Activated CD4-positive, CD25-positive, alpha-beta regulatory T cell treated with anti-CD3 and anti-CD28 coated beads, Interleukin-2, amount 50 U/mL, for 72 hours (primary cell): ENCODE data around the gene ST13.
"Not testable (repeated sequence)": the region's sequence is repeated elsewhere in the genome, so short reads cannot be mapped to it uniquely, and the experiment has no call there.

Source experiments
- DNase-seq: peaks from one replicate; pipeline ENCODE4 v3.0.0; 2021

Gene ST13

DNA sequence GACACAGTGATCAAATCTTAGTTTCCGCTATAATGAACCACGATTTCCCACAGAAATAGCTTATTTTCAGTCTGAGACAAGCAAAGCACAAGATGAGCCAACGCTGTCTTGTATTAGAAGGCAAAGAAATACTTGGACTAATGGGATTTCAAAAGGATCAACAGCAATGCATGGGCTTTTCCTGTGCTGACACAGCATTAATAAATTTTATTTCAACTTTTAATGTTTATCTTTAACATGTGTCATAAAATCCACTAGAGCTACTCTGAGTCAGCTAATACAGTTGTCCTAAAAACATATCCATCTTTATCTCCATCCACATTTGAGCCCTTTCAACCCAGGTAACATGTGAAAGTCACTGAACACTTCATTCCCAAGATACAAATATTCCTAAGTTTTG lies 21.8 kb downstream of the ST13 start:
- DNase-seq, result no peak

DNA sequence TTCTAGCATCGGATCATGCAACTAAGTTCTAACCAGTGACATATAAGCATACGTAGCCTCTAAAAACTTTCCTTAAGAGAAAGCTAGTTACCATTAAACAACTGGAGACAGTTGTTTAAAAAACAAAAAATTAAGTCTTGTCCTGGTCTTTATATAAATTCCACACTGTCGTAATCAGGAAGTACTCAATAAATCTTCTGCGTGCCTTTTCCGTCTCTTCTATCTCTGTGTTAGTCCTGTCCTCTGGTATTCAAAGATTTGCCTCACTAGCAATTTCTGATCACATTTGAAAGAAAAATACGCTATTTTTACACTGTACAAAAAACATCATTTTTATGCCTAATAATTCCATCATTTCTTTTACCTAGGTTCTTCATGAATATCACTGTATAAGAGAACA lies 27.3 kb downstream of the ST13 start:
- DNase-seq, result no peak

DNA sequence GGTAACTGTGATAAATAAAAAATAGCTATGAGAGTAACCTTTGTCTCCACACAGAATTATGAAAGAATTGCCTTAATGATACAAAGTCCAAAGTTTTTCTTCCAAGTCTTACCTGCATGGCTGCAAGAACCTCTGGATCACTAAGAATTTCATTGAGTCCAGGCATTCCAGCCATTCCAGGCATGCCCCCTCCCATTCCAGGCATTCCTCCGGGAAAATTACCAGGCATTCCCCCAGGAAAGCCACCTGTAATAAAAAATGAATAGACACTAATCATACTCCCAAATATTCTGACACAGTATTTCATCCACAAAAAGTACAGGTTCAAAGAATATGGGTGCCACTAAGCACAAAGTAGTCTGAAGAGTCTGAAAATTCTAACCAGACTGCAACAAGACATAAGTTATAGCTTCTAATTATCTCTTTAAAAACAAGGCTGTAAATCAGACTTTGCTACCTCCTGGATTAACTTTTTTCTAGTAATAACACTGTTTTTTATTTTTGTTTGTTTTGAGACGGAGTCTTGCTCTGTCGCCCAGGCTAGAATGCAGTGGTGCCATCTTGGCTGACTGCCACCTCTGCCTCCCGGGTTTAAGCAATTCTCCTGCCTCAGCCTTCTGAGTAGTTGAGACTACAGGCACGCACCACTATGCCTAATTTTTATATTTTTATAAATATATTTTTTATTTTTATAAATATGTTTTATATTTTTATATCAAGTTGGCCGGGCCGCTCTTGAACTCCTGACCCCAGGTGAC lies 29.3 kb downstream of the ST13 start:
- no peak for DNase-seq

DNA sequence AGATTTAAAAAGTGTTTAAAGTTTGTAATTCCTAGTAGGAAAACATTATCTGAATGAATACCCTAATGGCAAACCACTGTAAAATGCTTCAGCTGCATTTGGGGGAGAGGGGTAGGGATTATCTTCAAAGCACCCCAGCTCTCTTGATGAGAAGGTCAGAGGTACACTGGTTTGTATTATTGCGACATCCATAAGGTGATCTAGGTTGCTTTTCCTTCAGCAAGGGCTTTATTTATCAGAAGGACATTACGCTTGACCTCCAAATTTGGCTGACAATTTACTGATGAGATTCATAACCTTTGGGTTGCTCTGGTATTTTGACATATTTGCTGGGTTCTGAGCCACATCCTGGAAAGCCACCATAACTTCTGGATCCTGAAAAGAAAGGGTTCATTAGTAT lies 30.1 kb downstream of the ST13 start:
- DNase-seq, result not testable (repeated sequence)

DNA sequence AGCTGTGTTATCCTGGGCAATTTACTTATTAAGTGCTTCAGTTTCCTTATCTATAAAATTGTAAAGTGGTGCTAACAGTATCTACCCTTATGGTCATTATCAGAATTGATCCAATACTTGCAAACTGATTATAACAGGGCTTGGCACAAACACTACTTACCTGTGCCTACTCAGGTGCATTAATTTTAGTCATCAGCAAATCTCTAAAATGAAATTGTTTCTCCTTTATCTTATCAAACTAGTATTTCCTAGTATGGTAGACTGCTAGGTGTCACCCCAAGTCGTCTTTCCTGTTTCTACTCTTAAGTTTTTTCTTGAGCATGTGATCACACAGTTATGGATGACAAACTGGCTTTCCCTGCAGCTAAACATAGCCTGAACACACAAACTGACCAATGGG lies 33.0 kb downstream of the ST13 start:
- no peak for DNase-seq

DNA sequence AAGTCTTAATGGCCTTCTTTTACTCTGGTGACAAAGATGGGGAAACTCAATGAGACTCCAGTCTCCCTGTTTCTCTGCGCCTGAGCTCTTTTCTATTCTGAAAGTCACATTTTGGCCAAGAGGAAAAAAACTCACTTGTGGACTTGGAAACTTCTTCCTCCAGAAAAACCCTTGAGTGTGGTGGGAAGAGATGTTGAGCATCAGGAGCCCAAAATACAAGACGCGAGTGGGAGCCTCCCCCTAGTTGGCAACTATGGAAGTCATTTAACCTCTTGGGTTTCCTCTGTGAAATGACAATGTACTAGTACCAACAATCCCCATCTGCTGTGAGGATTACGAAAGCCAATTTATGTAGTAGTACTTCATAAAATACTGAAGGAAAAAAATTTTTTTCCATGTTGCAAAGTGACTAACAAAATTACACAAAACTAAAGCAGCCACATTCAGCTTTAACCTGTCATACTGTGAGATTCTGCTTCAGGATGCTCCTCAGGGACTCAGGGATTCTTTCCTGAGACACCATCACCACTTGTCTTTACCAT lies 36.8 kb downstream of the ST13 start:
- no peak for DNase-seq

DNA sequence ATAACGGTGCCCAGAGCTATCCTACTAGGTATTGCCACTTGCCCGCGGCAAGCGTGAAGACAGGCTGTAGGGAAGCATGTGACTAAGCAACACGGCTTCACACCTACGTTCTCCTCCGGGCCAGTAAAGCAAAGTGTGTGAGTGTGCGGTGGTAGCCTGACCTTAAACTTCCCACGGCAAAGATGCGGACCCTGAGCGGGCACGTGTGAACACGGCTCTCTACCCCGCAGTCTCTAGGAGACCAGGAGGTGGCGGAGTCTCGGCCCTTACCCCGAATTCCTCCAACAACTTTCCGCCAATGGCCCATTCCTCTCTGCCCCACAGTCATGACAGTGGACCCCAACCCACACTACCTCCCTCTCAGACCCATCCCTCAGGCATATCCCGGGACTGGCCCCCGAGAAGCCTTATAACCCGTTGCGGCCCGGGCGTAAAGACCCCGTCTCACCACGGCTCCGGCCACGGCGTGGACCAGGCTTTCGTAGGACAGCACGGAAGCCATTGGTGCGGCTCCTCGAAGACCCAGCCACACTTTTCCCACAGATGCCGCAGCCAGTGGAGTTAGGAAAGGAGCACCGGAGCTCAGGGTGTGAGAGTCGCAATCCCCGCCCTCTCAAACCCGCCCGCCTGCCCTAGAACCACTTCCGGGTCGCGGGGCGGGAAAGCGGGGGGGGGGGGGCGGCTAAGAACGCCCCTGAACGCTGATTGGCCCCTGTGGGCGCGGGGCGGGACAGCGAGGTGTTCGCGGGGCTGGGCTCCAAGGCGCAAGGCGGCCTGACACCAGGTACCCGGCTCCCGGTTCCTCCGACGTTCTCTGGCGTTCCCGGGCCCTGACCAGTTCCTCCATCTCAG lies 37.5 kb downstream of the ST13 start, which contains the start of gene SLC25A17:
SLC25A17 (minus strand) TSS at position 600 of the 852 bp plus-strand sequence; CDS start at position 502, 98 bp downstream.
- peak; percentile 86 for DNase-seq

DNA sequence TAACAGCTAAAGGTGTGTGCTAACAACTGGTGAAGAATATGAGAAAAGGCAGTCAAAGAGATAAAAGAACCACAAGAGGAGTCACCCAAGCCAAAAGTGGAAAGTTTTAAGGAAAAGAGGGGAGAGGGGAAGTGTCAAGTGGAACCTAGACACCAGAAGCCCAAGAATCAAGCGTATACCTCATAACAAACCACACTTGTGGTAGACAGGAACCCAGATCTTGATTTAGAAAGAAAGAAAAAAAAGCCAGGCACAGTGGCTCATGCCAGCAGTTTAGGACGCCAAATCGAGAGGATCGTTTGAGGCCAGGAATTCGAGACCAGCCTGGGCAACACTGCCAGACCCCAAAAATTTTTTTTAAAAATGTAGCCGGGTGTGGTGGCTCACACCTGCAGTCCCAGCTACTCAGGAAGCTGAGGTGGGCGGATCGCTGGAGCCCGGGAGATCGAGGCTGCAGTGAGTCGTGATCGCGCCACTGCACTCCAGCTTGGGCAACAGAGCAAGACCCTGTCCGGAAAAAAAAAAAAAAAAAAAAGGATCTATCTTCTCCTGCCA lies 38.2 kb downstream of the ST13 start:
- no peak for DNase-seq

DNA sequence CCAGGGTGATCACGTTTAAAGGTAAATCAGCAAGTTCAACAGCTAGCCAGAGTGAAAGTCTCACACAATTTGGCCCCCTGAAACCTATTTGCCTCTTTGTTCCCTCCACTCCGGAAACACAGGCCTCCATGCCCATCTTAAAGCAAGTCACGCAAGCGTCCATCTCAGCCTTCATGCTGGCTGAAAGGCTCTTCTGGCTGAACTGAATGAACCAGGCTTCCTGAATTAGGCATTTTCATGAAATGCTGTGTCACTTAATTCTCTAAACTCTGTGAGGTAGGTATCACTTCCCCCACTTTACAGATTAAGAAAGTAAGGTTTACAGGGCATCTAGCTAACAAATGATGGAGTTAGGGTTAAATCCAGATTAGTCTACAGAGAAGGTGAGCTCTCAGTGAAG lies 38.7 kb downstream of the ST13 start:
- DNase-seq, result no peak

DNA sequence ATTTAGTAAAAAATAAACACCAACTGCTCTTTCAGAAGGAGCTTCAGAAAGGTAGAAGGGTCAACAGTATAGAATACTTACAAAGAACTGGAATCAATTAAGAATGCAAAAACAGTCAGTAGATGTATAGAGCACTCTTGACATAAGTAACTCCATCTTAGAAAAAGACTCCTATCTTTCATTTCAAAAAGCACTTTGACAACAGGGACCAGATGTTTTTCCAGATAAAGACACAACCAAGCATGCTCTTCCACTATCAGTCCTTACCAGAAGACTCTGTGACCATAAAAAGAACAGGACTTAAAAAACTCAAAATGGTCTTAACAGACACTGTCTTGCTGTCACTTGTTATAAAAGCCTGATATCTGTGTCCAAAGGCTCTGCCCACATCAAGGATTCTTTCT lies 42.5 kb downstream of the ST13 start:
- no peak for DNase-seq

DNA sequence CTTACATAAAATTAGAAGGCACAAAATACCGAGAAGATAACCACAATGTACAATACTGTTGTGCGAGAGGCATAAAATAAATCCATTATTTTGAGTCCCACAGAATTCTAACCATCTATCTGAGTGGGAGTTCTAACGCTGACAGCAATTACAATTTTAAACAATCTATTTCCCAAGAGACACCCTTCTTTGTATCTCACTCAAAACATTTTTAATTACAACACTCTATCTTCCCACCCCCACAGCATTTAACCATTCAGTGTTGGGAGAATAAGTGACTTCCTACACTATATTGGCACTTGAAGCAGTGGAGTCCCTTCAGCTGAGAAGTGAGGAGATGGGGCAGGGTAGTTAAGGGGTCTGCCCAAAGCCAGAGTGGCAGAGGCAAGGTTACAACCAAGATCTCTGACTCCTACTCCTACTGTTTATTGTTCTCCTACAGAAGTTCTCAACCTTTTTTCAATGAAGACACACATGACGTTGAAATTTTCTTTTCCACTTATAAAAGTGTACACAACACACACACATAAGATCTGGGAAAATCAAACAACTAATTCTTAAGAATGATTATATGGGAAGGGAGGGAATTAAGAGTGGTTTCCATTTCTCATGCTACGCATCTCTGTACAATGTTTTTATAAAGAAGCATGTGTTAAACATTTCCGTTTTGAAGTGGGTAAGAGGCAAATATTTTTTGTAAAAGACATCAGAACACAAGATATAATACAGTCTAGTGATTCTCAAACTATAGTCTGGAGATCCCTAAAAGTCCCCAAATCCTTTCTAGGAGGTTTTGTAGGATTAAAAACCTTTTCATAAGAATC lies 48.2 kb downstream of the ST13 start:
- no peak for DNase-seq

DNA sequence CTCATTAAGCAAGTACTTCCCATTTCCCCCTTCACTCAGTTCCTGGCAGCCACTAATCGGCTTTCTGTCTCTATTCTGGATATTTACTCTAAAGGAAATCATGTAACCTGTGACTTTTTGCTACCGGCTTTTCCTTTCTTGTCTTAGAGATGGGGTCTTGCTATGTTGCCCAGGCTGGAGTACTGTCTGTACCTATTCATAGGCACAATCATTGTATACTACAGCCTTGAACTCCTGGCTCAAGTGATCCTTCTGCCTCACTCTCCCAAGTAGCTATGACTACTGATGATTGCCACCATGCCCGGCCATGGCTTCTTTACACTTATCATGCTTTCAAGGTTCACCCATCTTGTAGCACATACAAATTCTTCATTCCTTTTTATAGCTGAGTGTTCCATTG lies 49.7 kb downstream of the ST13 start:
- no peak for DNase-seq

DNA sequence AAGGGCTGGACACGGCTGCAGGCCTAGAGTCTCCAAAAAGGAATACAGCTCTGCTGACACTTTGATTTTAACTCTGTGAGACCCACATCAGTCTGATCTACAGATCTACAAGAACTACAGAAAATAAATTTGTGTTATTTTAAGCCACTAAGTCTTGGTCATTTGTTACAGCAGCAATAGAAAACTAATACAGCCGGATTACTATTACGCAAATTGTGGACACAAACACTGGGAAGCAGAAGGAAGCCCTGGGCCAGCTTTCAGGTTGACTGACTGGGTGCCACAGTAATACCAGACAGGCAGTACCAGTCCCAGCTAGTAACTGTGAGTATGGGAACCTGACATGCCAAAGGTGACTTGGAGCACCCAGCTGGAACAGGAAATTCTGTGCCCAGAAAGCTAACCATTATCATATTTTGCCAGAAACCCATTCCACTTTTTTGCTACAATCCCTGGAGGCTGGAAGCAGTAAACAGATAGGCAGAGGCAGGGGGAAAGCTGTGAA lies 50.7 kb downstream of the ST13 start:
- DNase-seq, result no peak

DNA sequence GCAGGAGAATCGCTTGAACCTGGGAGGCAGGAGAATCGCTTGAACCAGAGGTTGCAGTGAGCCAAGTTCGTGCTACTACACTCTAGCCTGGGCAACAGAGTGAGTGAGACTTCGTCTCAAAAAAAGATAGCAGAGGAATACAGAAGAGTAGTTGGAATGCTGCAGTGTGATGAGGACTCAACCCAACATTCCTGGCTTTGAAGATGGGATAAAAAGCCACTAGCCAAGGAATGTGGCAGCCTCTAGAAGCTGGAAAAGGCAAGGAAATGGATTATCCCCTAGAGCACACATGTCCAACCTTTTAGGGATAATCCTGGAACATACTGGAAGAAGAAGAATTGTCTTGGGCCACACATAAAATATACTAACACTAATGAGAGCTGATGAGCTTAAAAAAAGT lies 51.2 kb downstream of the ST13 start:
- DNase-seq, result no peak

DNA sequence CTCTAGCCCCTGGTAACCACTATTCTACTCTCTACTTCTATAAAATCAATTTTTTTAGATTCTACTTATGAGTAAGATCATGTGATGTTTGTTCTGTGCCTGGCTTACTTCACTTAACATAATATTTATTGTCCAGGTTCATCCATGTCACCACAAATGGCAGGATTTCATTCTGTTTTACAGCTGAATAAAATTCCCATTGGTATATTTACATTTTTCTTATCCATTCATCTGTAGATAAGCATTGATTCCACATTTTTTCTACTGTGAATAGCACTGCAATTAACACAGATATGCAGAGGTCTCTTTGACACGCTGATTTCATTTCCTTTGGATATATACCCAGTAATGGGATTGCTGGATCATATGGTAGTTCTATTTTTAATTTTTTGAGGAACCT lies 53.1 kb downstream of the ST13 start:
- DNase-seq, result no peak

DNA sequence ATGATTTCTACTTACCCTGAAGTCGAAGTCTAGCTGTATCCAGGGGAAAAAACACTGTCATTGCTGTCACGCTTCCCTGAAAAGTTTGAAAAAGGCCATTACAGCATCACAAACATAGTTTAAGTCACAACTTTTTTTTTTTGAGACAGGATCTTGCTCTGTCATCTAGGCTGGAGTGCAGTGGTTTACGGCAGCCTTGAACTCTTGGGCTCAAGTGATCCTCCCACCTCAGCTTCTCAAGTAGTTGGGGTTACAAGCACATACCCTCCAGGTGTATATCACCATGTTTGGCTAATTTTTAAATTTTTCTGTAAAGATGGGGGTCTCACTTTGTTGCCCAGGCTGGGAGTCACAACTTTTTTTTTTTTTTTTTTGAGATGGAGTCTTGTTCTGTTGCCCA lies 57.4 kb downstream of the ST13 start:
- DNase-seq, result no peak

DNA sequence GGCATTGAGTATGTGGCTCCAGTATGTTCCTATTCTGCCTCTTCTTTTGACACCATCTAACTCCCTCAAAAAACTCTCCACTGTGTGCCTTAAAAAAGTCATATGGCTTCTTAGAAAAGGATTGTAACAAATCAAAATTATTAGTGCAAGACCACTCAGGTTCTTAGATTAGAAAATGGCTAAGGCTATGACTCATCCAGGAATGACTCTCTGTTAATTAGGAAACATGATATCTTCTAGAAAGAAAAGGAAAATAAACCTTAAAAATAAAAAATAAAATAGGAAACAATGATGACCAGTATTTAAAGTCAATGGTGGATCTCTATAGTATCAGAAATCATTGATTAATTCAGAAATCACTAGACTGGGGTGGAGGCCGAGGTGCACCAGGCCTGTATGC lies 59.0 kb downstream of the ST13 start:
- no peak for DNase-seq

DNA sequence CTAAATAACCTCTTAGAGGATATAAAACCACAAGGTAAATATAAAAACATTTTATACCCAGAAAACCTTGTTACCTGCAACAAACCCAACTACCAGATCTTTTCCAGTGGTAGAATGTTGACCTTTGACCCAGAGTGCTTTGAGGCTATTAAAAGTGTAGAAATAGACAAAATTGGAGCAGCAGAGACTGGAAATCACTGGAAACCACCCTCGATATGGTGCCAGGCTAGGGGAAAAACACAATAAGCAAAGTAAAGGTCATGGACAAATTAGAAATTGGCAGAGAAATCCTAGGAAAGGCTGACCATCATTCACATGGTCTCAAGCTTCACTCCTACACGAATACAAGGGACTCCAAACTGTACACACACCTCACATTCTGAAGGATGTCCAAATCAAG lies 64.0 kb downstream of the ST13 start:
- DNase-seq, result no peak

DNA sequence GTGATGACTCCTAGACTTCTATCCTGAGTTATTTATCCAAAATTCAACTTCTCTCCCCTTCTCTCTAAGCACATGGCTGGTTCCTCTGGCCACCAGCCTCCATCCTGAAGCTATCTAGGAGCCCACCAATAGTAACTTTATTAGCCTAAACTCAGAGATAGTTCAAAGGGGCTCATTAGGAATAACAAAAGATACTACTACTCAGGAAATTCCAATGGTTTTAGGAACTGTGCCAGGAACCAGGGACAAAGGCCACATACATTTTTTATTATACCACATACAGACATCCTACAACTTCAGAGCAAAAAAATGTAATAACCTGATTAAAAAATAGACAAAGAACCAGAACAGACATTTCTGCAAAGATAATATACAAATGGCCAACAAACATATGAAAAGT lies 65.2 kb downstream of the ST13 start:
- DNase-seq, result no peak

DNA sequence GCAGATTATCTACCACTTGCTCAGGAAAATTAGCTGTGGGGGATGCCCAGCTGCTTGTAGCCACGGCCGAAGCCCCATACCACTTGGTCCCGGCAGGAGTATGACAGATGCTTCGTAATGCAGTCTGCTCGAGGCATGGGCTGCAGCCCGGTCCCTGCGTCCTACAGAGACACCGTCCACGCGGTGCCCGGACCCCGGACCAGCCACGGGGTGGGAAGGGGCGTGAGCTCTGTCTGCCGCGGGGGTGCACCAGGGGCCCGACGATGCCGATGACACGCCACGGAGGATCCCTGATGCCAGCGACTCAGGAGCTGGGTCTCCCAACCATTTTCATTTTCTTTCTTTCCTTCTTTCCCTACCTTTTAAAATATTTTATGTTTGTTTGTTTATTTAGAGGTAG lies 67.3 kb downstream of the ST13 start:
- DNase-seq, result no peak

DNA sequence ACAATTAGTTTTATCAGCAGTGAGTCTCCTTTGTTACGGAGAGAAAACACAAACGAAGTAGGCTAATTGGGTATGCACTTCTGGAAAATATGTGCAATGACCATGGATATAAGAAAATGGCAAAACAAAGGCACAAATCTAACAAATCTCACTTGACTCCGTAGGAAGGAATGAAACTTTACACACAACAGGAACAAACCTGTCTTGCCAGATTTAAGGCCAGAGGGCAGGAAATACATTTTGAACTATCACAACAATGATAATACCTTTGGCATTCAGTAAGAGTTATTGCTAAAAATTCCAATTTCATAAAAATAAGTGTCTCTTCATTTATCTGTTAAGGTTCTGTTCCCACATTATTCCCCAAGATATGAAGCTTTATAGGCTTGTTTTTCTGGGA lies 73.9 kb downstream of the ST13 start:
- DNase-seq, result no peak

DNA sequence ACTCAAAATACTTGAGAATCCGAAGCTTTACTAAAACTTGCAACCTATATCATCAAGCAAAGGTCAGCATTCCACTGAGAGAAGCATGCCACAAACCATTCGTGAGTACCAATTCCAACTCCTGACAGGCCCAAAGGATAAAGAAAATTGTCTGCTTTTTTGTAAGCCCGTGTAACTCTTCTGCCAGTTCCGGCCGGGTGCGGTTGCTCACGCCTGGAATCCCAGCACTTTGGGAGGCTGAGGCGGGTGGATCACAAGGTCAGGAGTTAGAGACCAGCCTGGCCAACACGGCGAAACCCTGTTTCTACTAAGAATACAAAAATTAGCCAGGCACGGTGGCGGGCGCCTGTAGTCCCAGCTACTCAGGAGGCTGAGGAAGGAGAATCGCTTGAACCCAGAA lies 74.7 kb downstream of the ST13 start:
- DNase-seq, result not testable (repeated sequence)
